HG03135 (cell line): Measurements from ENCODE around the gene FLYWCH1.
"Not testable (repeated sequence)": the region's sequence is repeated elsewhere in the genome, so short reads cannot be mapped to it uniquely, and the experiment has no call there.

Experiments used
- ATAC-seq: cut with Tn5 transposase; IDR thresholded peaks from one replicate; pipeline ENCODE4 v1.9.1; 2021; ENCODE audit warnings: mild to moderate bottlenecking, moderate library complexity; ENCODE audit not compliant: unreplicated experiment

FLYWCH1 gene

DNA sequence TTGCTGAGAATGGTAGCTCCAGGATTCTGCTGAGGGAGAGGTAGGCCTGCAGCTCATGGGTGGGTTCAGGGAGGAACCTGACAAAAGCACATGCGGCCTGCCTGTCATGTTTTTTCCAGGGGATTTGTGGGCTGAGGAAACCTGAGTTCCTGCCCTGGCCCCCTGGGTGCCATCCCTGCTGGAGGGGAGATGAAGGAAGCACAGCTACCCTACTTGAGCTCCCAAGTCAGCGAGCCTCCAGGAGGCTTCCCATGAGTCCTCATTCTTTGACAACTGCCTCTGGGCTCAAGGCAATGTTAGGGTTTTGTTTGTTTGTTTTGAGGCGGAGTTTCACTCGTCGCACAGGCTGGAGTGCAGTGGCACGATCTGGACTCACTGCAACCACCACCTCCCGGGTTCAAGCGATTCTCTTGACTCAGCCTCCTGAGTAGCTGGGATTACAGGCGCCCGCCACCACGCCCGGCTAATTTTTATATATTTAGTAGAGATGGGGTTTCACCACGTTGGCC is 12.1 kb upstream of the FLYWCH1 start:
- no peak for ATAC-seq

DNA sequence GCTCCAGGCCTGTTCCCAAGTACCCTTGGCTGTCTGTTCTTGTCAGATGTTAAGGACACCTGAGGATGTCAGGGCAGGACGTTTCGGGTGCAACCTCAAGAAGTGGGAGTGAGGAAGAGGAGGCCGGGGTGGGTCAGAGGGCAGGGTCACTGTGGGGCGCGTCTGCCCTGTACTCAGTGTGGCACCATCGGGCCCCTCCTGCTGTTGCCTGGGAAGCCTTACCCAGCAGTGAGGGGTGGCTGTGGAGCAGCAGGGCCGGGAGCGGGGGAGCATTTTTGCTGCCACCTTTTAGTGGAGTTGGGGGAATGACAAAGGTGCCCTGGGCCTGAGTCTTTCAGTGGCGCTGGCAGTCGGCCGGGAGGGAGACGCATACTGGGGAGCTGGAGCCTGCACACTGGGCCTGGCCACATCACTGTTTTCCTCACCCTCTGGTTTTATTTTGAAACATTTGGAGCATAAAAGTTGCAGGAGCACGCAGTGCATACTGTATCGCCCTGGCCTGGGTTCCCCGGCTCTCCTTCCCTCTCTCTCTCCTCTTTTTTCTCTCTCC is 11.1 kb upstream of the FLYWCH1 start:
- no peak for ATAC-seq

- no peak for ATAC-seq
These were observed 9.2 kb upstream of the FLYWCH1 start for GRCh38 chr16:2902337-2903130.

DNA sequence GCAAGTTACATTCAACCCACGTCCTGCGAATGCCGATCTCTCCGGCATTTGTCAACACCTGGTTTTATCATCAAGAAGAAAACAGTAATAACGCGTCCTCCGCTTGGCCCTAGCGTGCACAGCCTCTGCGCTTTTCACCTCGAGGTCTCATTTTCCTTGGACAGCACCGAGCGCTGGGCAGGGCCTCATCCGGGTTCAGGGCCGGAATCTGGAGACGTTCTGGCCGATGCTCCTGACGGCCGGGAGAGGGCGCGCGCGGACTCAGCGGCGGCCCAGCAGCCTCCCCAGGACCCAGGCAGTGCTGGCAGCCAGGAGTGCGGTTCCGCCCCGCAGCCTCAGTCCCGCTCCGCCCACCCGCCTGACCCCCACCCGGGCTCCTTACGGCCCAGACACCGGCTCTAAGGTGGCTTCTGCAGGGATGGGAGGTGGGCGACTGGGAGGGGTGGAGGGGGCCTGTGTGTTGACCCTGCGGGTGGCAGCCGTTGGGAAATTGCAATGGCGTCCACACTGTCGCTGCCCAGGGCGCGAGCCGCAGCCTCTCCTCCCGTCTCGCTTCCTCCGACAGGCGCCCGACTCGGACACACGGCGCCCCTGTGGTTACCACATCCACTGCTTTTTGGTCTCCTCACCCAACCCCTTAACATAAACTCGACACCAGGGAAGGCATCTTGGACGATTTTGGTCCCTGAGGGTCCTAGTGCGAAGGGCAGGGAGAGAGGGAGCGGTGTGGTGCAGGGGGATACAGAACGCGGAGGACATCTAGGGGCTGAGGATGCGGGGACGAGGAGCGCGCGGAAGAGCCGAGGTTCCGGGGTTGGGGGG is 7.4 kb upstream of the FLYWCH1 start:
- ATAC-seq: peak; percentile 11

GRCh38 chr16:2904922-2905240 is 6.8 kb upstream of the FLYWCH1 start:
- peak; percentile 18 for ATAC-seq

DNA sequence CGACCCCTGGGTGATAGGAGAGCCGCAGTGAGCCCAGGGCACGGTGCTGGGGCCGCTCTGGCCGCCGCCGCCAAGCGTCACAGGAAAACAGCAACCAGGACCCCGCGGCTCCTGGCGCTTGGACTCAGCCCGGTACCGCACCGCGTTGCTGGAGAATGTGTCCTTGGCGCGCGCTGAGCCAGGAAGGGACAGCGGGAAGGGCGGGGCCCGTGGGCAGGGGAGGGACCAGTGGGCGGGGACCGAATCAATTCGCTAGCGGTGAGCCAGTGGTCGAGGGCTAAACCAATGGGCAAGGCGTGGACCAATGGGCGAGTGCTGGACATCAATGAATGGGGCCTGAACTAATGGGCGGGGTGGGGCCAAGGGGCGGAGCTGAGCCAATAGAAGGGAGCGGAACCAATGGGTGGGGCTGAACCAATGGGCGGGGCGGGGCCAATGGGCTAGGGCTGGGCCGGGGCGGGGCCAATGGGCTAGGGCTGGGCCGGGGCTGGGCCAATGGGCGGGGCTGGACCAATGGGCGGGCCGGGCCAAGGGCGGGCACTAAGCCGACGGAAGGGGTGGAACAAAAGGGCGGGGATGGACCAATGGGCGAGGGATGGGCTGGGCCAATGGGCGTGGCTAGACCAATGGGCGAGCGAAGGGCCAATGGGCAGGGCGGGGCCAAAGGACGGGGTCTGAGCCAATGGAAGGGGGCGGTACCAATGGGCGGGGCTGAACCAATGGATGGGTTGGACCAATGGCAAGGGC is 6.3 kb upstream of the FLYWCH1 start:
- ATAC-seq: peak; percentile 62

- no peak for ATAC-seq
These were observed 5.7 kb upstream of the FLYWCH1 start for GRCh38 chr16:2905988-2906387.

DNA sequence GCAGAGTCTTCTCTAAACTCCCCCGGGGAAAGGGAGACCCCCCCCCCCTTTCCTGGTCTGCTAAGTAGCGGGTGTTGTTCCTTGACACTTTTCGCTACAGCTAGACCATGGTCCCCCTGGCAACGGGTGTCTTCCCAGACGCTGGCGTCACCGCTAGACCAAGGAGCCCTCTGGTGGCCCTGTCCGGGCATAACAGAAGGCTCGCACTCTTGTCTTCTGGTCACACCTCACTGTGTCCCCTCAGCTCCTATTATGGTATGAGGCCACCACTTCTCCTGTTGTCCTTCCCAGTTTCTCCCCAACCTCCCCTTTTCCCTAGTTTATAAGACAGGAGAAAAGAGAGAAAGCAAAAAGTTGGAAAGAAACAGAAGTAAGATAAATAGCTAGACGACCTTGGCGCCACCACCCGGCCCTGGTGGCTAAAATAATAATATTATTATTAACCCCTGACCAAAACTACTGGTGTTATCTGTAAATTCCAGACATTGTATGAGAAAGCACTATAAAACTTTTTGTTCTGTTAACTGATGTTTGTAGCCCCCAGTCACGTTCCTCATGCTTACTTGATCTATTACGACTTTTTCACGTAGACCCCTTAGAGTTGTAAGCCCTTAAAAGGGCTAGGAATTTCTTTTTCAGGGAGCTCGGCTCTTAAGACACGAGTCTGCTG is 4.5 kb upstream of the FLYWCH1 start:
- not testable (repeated sequence) for ATAC-seq

- no peak for ATAC-seq
These were observed 1.2 kb upstream of the FLYWCH1 start for GRCh38 chr16:2910441-2910969.

GRCh38 chr16:2912330-2913199 is 834 bp downstream of the FLYWCH1 start:
- no peak for ATAC-seq

DNA sequence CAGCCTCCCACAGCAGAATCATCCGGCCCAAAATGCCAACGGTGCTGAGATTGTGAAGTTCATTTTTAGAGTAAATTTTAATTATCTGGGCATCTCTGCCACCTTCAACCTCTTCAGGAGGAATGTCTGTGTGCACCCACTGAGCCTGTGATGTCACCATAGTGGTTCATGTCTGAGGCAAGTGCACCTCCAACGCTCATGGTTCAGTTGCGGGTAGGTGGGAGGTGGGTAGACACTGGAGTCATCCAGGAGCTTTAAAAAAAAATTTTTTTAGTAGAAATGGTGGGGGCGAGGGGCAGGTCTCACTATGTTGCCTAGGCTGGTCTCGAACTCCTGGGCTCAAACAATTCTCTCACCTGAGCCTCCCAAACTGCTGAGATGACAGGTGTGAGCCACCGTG is 1.9 kb downstream of the FLYWCH1 start:
- no peak for ATAC-seq

DNA sequence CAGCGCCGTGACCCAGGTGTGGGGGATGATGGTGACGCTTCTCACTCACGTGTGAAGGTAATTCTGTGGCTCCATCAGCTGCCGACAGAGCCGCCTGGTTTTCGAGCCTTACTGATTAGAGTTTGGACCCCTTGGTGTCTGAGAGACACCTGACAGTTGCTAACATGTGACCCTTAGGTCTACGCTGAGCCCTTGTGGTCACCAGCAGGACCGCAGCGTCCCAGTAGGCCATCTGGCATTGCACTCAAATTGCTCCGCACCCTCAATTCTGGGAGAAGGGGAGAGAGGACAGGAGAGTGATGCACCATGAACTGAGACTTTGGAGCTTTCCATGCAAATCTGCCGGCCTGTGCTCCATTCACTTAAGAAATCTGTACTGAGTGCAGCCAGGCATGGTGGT is 2.5 kb downstream of the FLYWCH1 start:
- no peak for ATAC-seq

- no peak for ATAC-seq
These were observed 3.6 kb downstream of the FLYWCH1 start for GRCh38 chr16:2915196-2915929.

GRCh38 chr16:2919511-2920255 is 8.0 kb downstream of the FLYWCH1 start:
- no peak for ATAC-seq

GRCh38 chr16:2923481-2923880 is 11.8 kb downstream of the FLYWCH1 start:
- no peak for ATAC-seq

DNA sequence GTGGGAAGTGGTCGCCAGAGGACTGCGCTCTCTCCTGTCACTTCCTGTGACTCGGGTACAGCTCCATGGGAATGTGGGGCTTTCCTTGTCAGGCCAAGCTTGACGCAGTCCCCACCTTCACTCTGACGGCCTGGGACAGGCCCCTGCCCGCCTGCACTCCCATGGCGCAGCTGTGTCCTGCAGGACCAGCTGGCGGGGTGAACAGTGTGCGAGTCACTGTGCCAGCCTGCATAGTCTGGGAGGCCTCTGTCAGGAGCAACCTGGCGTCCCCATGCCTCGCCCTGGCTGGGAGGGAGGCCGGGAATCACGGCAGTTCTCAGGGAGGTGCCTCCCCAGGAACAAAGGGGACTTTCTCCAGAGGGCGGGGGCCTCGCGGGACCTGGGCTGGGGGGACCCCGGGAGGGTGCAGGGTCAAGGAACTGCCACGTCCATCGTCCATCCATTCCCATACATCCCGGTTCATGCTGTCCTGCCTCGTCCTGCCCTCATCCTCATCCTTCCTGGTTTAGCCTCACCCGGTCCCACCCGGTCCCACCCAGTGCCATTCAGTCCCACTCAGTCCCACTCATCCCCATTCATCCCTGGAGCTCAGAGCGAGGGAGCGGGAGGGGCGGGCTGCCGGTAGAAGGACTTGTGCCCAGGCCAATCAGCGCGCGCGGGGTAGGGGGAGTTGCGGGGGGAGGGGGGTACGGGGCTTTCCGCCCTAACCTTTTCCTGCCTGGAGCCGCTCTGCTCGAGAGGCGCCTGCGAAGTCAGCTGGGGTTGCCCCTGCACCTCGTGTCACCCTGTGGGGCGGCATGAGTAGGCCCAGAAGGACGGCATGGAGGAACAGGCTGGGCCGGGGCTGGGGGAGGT is 13.4 kb downstream of the FLYWCH1 start:
- ATAC-seq: no peak
